ENCODE measurements around the gene NF1. TPM values are rescaled to one million over a fixed set of nuclear protein-coding genes. Genes with fewer than 3 reads are reported as not detected.

Gene NF1
- total and polyA plus RNA-seq, 2 of the 13 experiments (the other 11 are each of a cell fraction or from before 2014, with no cell fraction given), result 21.5 to 26.5 TPM

GRCh38 chr17:31401456-31402254, 306.9 kb downstream of the NF1 start:
- Histone ChIP-seq H3K27me3 (ENCODE audit: control insufficient read depth in 1 of 2, insufficient read depth in 2 of 2, low read length in 2 of 2) (peaks cover 3 to 15% of the 10 kb centered on the region in 2 experiments; a peak in 2 of 5 replicates), H3K4me2 (ENCODE audit: low read depth, low read length) (no peak overlapping the region), H3K36me3 (replicated peaks in 1 of 2; ENCODE audit: control insufficient read depth in 1 of 2, insufficient read depth in 2 of 2, low read length in 2 of 2) (no peaks in the 10 kb centered on the region), H3K4me3 (replicated peaks in 1 of 3; ENCODE audit: insufficient read depth in 1 of 3, low read depth in 2 of 3, low read length in 3 of 3) (no peak overlapping the region), H3K9me3 (ENCODE audit: low read length) (no peaks in the 10 kb centered on the region), H3K4me1 (ENCODE audit: insufficient read depth, low read length) (peaks cover 13% of the 10 kb centered on the region), H4K20me1 (ENCODE audit: insufficient read depth, low read length) (no peaks in the 10 kb centered on the region), H3K79me2 (ENCODE audit: insufficient read depth, low read length) (no peaks in the 10 kb centered on the region), H2AFZ (ENCODE audit: low read length) (no peak overlapping the region), H3K9ac (ENCODE audit: insufficient read depth, low read depth, low read length) (no peak overlapping the region), H3K27ac (ENCODE audit: extremely low read length, insufficient read depth, low read length) (no peak overlapping the region)
- 45% methylated on average over 10 of the region's 11 CpGs for WGBS (ENCODE audit: low lambda C conversion rate)
- ATAC-seq (no peak), FAIRE-seq (no peak), DNase-seq (ENCODE audit: low spot score) (no peak)
- ChIA-PET CTCF (ENCODE audit: low intra/inter-chr PET ratio, low total read pairs) (no interaction called here), POLR2A (no interaction called here)
- no TSS peak for BruUV-seq (replicated peaks)
- intact Hi-C loops (cut with micrococcal nuclease; ENCODE audit: unreplicated experiment), result no loop called here
- in situ Hi-C loops (cut with HindIII; ENCODE audit: extremely low pct_ligation_motif_present, low pct_unique_long_range_greater_than_20kb), result no loop called here
- no peak for TF ChIP-seq ZNF343 (CRISPR knock-in tag; IDR thresholded peaks at IDR 0.05)
- TF ChIP-seq ZNF747 (CRISPR knock-in tag; IDR thresholded peaks at IDR 0.05; ENCODE audit: borderline replicate concordance), result no peak
- no peak for TF ChIP-seq NR2F6 (IDR thresholded peaks at IDR 0.05)
- TF ChIP-seq NR2F6 (CRISPR knock-in tag; IDR thresholded peaks at IDR 0.05), result no peak
- TF ChIP-seq TEAD2 (CRISPR knock-in tag; IDR thresholded peaks at IDR 0.05), result no peak
- TF ChIP-seq, protein P1, sequence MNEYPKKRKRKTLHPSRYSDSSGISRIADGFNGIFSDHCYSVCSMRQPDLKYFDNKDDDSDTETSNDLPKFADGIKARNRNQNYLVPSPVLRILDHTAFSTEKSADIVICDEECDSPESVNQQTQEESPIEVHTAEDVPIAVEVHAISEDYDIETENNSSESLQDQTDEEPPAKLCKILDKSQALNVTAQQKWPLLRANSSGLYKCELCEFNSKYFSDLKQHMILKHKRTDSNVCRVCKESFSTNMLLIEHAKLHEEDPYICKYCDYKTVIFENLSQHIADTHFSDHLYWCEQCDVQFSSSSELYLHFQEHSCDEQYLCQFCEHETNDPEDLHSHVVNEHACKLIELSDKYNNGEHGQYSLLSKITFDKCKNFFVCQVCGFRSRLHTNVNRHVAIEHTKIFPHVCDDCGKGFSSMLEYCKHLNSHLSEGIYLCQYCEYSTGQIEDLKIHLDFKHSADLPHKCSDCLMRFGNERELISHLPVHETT (CRISPR knock-in tag; conservative IDR thresholded peaks at IDR 0.05), result no peak
- TF ChIP-seq ZNF709 (CRISPR knock-in tag; IDR thresholded peaks at IDR 0.05), result no peak
- TF ChIP-seq KAT2B (IDR thresholded peaks at IDR 0.05; ENCODE audit: borderline replicate concordance, low read depth, low read length), result no peak
- no peak for TF ChIP-seq TFDP2 (CRISPR knock-in tag; IDR thresholded peaks at IDR 0.05)
- TF ChIP-seq NKX3-1 (CRISPR knock-in tag; IDR thresholded peaks at IDR 0.05), result no peak
- TF ChIP-seq, protein P2, sequence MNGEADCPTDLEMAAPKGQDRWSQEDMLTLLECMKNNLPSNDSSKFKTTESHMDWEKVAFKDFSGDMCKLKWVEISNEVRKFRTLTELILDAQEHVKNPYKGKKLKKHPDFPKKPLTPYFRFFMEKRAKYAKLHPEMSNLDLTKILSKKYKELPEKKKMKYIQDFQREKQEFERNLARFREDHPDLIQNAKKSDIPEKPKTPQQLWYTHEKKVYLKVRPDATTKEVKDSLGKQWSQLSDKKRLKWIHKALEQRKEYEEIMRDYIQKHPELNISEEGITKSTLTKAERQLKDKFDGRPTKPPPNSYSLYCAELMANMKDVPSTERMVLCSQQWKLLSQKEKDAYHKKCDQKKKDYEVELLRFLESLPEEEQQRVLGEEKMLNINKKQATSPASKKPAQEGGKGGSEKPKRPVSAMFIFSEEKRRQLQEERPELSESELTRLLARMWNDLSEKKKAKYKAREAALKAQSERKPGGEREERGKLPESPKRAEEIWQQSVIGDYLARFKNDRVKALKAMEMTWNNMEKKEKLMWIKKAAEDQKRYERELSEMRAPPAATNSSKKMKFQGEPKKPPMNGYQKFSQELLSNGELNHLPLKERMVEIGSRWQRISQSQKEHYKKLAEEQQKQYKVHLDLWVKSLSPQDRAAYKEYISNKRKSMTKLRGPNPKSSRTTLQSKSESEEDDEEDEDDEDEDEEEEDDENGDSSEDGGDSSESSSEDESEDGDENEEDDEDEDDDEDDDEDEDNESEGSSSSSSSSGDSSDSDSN (CRISPR knock-in tag; IDR thresholded peaks at IDR 0.05), result no peak
